DOHH2 (cell line): ENCODE data around the gene ZNF273.

Experiments
- CTCF ChIP-seq: fragments of 200-600 bp; sonication (generic); IDR thresholded peaks from one replicate; pipeline ENCODE4 v1.5.1; 2014; ENCODE audit warnings: antibody characterized with exemption, mild to moderate bottlenecking, low read depth, low read length; ENCODE audit not compliant: poor library complexity, severe bottlenecking
- EZH2phosphoT487 ChIP-seq: fragments of 200-600 bp; sonication (generic); IDR thresholded peaks from 2 replicates; pipeline ENCODE4 v1.6.1; 2017; ENCODE audit warnings: borderline replicate concordance, mild to moderate bottlenecking, antibody characterized with exemption, low read length, moderate library complexity, mixed read lengths

GRCh38 chr7:64875658-64876406 is 27.2 kb upstream of the ZNF273 start:
- no peak for TF ChIP-seq CTCF
- no peak for TF ChIP-seq EZH2phosphoT487
